GM10847 (cell line): ENCODE results near the gene RERE.

ENCODE experiments used
- POLR2A ChIP-seq: IDR thresholded peaks from 2 replicates; pipeline ENCODE4 v1.6.1; 2011; ENCODE audit not compliant: insufficient read length; ENCODE audit errors: extremely low read depth

Gene RERE

DNA sequence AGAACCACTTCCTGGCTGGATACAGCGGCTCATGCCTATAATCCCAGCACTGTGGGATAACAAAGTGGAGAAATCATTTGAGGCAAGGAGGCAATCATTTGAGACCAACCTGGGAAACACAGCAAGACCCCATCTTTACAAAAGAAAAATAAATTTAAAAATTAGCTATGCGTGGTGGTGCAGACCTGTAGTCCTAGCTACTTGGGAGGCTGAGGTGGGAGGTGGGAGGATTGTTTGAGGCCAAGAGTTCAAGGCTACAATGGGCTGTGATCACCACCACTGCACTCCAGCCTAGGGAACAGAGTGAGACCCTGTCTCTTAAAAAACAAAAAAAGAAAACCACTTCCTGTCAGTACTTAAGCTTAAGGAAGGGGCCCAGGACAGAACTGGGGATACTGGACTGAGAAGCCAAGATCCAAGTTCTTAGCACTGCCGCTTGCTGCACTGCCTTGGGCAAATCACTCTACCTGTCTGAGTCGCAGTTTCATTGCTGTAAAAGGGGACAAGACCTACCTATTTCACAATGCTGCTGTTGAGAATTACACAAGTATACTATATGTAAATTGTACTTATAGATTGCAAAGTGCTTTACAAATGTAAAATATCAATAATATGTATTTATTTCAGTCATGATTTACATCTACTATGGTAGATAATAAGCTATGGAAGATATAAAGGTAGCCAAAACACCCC, 154.9 kb downstream of the RERE start:
- TF ChIP-seq POLR2A = no peak

GRCh38 chr1:8661185-8662110, 156.0 kb downstream of the RERE start:
- TF ChIP-seq POLR2A = no peak

- TF ChIP-seq POLR2A = no peak
Observed at GRCh38 chr1:8660411-8660828, 157.0 kb downstream of the RERE start.

GRCh38 chr1:8659593-8659992, 157.8 kb downstream of the RERE start:
- no peak for TF ChIP-seq POLR2A

GRCh38 chr1:8653878-8654277, 163.6 kb downstream of the RERE start:
- TF ChIP-seq POLR2A = no peak

DNA sequence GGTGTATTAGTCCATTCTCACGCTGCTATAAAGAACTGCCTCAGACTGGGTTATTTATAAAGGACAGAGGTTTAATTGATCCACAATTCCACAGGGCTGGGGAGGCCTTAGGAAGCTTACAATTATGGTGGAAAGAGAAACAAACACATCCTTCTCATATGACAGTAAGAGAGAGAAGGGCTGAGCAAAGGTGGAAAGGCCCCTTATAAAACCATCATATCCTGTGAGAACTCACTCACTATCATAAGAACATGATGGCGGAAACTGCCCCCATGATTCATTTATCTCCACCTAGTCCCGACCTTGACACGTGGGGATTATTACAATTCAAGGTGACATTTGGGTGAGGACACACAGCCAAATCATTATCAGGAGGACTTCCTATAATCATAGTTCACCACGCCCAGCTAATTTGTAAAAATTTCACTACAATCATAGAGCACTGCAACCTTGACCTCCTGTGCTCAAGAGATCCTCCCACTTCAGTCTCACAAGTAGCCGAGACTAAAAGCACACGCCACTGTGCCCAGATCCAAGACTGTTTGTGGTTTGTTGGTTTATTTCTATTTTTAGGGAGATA, 164.9 kb downstream of the RERE start:
- TF ChIP-seq POLR2A = no peak

DNA sequence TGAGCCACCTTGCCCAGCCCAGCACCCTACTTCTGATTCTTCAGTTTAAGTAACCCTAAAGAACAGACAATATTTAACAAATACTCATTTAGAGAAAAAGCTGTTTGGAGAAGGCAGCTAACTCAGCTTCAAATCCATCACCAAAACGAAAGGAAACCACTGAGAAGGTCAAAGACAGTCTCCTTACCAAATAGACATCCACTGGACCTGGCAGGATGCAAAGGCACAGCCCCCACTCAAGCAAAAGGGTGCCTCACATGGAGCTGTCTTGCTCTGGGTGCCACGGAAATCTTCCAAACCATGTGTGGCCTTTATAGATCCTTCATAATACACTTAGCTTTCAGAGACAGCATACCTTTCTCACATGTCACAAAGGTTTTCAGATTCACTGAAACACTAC, 165.5 kb downstream of the RERE start:
- TF ChIP-seq POLR2A = no peak

- no peak for TF ChIP-seq POLR2A
Observed at GRCh38 chr1:8651236-8651890, 166.1 kb downstream of the RERE start.

GRCh38 chr1:8649875-8650274, 167.6 kb downstream of the RERE start:
- TF ChIP-seq POLR2A = no peak

GRCh38 chr1:8649027-8649426, 168.4 kb downstream of the RERE start:
- TF ChIP-seq POLR2A = no peak

- TF ChIP-seq POLR2A = no peak
Observed at GRCh38 chr1:8646996-8647395, 170.4 kb downstream of the RERE start.

GRCh38 chr1:8646189-8646588, 171.3 kb downstream of the RERE start:
- no peak for TF ChIP-seq POLR2A

DNA sequence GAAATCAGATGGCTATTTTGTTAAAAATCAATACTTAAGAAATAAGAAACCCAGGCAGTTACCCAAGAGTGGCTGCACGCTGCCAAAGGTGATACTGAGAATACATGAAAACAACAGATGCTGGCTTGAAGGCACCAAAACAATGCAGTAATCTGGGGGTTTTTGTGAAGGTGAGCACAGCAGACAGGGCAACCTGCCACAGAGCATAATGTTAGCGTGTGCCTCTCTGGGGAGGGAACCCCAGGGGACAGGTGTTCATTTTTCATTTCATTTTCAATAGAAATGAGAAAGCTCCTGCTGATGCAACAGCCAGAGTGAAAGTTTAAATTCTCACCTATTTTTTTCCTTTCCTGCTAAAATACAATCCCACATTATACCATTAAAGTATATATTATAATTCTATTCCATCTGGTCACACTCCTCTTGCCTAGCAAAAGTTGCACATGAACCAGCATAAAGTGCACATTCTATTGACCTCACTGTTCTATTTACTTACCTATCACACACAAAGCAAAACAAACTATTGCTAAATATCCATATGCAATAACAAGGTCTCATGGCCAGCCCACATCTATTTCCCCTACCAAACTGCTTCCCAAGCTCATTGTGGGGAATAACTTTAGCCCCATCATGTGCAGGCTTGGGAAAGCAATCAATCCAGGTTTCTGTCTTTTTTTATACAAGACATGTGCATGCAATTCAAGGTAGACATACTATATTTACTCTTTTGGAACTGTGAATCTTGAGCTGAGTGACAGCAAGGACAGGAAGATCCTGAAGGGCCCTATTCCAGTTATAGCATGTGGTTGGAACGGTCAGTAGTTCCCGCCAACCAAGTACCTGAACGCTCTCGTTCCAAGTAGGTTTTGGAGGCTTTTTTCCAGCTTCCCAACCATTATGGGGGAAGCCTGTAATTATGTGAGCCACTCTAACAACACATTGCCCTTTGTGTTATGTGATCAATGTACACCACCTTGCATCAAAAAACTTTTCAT, 173.6 kb downstream of the RERE start:
- no peak for TF ChIP-seq POLR2A

DNA sequence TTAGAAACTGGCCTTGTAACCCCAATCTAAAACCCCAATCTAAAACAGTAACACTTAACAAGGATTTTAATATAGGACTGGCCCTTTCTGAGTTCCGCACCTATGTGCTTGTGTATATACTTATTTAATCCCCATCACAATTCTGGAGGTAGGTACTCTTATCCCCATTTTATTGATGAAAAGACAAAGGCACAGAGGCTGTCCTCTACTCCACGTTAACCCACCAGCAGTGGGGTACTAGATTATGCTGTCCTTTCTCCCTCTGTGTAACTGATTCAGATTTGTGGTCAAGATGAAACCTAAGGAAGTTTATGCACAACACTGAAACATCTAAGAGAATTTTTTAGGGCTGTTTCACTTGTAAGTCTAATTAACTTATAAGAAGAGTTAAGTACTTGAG, 175.3 kb downstream of the RERE start:
- TF ChIP-seq POLR2A = no peak
